Measurements from ENCODE around the gene NME9.
"Not testable (repeated sequence)": the region's sequence is repeated elsewhere in the genome, so short reads cannot be mapped to it uniquely, and the experiment has no call there.

The NME9 gene, protein sequence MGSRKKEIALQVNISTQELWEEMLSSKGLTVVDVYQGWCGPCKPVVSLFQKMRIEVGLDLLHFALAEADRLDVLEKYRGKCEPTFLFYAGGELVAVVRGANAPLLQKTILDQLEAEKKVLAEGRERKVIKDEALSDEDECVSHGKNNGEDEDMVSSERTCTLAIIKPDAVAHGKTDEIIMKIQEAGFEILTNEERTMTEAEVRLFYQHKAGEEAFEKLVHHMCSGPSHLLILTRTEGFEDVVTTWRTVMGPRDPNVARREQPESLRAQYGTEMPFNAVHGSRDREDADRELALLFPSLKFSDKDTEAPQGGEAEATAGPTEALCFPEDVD

DNA sequence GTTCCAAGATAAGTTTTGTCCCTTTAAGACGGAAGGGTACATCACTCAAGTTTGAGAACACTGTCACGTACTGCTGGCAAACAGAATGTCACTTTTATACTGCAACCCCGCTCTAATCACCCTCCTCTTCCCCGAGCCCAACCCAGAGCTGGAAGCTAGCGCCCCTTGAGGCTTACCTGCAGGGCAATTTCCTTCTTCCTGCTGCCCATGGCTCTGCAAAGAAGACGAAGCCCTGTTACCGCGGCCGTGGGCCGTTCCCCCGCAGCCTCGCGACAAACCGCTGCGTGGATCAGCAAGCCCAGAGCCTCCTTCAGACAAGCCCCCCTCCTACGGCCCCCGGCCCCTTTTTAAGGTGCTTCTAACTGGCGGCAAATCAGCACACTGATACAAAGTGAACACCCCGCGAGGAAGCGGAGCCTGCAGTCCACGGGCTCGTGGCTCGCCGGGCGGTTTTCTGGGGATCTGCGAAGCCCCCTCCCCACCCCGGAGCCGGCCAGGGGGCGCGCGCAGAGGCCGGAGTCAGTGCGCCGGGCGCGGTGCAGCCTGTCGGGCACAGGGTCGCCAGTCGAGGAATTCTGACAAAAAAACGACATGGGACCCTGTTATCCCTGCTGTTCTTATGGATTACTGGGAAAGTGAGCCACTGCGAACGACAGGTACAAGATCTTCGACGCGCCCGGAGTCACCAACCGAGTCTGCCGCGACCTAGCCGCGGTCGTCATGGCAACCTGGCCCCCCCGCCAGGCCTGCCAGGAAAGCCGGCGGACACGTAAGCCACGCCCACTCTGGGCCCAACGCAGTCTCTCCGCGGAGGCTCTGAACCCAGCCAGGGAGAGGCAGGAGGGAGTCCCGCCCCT is at the start of gene NME9:
Gene NME9, minus strand, starts transcription at position 725 of the 857 bp plus-strand sequence. Its CDS starts 516 bp downstream, at position 209.
- peak; percentile 98 for DNase-seq

DNA sequence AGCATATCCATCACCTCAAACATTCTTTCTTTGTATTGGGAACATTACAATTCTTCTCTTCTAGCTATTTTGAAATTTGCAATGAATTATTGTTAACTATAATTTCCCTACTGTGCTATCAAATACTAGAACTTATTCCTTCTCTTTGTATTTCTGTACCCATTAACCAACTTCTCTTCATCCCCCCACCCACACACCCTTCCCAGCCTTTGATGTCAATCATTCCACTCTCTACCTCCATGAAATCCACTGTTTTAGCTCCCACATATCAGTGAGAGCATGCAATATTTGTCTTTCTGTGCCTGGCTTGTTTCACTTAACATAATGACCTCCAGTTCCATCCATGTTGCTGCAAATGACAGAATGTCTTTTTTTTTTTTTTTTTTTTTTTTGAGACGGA is 49.3 kb upstream of the NME9 start:
- DNase-seq = no peak

DNA sequence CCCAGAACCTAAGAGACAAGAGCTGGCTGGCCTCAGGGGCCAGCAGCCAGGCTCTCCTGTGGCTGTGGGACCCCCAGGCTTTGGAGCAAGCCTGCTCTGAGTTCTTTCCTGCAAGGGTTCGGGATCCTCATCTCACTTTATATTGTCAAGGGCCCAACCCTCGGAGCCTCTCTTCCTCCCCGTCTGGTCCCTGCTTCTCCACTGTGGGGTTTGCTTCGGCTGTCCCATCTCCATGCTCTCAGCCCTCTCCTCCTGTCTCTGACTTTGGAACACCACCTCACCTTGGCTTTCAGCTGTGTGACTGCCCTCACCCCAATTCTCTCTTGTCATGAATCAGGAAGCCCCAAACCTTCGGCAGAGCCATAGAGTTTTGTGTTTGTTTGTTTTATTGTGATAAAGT is 48.7 kb upstream of the NME9 start:
- no peak for DNase-seq

DNA sequence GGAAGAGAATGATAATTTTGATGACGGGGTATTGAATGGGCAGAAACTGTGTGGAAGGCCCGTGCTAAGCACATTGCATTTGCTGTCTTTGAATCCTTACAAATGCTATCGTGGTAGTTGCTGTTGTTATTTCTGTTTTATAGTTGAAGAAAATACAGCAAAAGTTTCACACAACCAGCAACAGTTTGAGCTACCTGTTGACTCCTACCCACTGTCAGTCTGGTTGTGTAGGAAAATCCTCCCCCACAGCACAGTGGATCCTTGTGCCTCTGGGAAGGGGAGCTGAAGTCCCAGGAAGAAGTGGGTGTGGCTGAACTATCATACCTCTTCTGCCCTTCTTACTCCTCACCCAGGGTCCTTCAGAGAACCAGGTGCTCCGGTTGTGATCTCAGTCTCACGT is 48.2 kb upstream of the NME9 start:
- DNase-seq = no peak

DNA sequence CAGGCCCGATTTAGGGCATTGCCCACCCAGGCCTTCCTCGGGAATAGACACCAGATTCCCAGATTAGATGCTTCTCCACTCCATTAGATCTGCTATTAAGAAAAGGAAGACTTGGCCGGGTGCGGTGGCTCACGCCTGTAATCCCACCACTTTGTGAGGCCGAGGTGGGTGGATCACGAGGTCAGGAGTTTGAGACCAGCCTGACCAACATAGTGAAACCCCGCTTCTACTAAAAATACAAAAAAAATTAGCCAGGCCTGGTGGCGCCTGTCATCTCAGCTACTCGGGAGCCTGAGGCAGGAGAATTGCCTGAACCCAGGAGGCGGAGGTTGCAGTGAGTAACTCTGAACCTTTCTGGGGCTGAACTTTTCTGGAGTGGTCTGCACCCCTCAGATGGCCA is 47.6 kb upstream of the NME9 start:
- DNase-seq = not testable (repeated sequence)

DNA sequence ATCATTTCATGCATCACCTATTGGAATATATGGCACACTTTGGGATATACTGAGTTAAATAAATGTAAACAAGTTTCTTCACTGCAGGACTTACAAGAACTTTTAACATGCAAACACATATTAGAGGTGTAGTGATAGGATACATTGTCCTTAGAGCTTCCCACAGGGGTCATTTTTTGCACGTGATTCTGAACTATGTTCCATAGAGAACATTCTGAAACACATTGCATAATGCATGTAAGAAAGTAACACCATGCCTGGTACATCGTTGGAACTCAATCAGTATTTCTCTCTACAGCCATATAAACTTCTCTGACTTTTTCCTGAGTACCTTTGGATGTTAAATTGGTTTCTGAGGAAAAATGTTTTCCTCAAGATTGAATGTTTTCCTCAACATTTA is 47.0 kb upstream of the NME9 start:
- no peak for DNase-seq

DNA sequence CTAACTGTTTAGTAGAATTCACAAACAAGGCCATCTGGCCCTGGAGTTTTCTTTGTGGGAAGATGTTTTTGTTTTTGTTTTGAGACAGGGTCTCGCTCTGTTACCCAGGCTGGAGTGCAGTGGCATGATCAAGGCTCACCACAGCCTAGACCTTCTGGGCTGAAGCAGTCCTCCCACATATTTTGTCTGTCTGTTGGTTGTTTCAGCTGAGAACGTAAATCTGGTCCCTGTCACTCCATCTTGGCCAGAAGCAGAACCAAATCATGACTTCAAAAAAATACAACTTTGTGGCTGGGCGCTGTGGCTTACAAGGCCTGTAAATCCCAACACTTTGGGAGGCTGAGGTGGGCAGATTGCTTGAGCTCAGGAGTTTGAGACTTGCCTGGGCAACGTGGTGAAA is 45.8 kb upstream of the NME9 start:
- no peak for DNase-seq

DNA sequence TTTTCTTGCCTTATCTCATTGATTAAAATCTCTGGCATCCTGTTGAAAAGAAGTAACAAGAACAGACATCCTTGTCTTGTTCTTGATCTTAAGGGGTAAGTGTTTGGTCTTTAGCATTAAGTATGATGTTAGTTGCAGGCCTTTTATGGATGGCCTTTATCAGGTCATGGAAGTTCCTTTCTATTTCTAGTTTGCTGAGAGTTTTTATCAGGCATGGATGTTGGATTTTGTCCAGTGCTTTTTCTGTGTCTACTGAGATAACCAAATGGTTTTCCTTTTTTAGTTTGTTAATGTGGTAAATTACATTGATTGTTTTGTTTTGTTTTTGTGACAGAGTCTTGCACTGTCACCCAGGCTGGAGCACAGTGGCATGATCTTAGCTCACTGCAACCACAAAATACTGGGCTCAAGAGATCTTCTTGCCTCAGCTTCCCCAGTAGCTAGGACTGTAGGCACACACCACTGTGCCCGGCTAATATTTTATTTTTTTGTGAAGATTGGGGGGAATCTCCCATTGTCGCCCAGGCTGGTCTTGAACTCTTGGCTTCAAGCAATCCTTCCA is 45.0 kb upstream of the NME9 start:
- no peak for DNase-seq

DNA sequence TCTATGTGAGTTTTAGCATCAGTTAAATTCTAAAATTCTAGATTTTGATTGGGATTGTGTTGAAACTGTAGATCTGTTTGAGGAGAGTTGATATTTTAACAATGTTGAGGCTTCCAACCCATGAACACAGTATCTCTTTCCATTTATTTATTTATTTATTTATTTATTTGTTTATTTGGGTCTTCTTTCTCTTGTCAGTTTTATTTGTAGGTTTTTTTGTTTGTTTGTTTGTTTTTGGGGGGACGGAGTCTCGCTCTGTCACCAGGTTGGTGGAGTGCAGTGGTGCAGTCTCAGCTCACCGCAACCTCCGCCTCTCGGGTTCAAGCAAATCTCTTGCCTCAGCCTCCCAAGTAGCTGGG is 44.1 kb upstream of the NME9 start:
- DNase-seq = no peak

DNA sequence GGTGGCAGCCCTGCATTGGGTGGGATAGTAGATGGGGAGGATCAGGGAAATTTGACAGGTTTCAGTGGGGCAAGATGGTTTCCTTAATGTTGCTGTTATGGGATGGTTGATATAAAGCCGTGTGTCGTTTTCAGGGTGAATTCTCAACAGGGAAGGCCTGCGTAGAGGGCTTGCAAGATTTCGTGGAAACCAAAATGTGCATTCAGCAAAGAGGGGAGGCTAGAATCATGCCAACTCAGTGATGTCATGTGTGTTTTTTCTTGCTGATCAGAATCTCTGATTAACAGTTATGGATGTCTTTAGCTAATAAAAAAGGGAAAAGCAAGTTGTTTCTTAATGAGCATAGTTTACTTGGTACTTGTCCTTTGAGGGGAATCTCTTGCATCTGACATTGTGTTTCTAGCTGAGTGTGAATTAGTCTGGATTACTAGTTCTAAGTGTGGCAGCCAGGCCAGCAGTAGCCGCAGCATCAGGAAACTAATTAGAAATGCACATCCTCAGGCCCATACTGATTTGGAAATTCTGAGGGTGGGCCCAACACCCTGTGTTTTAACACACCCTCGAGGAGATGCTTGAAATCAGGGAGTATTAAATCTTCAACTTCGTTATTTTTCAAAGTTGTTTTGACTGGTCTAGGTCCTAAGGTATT is 43.6 kb upstream of the NME9 start:
- no peak for DNase-seq

DNA sequence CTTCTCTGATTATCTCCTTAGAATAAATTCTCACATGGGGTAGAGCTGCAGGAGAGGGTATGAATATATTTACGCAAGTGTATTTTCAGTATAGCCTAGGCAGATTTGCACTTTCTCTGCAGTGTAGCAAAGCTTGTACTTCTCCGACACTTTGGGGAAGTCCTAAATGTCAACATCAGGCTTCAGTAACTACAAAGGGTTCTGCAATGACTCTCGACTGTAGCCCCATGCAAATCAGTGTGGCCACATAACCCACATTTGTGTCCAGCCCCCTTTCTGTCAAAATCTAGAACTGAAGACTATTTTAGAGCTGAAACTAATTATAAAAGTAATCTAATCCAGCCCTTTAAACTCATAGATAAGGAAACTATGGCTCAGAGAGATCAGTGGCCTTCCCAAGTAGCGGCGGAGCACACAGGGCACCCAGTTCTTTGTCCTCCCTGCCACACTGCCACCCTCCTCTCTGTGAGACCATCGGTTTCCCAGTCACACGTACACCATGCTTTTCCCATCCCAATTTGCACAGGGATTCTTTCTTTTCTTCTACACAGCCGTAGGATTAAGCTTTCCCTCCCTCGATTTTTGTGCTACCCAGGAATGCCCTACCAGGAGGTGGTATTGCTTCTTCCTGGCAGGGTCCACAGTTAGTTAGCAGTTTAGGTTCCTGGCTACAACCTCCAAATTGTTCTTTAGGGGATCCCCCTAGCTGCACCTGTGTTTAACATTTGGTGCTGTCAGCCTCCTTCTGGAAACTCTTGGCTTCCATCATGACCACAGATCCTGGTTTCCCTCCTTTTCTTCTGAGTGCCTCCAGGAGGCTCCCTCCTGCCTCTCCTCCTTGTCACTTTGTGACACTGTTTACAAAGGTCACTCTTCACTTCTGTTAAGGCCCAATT is 41.7 kb upstream of the NME9 start:
- DNase-seq = no peak

DNA sequence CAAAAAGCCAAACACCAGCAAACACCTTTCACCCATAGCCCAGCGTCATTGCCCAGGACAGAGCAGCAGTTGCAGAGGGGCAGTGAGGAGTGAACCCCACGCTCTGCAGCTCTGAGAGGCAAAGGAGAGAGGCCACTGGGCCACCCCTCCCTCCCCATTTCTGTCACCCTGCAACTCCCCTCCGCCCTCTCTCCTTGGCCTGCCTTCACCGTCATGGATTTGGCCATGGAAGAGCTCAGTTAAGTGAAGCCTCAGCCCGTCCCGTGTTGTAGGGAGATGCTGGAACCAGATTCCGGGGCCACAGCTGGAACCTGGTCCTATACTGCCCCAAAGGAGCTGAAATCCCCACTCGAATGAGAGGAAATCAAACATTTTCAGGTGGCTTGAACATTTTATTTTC is 40.7 kb upstream of the NME9 start:
- DNase-seq = no peak

DNA sequence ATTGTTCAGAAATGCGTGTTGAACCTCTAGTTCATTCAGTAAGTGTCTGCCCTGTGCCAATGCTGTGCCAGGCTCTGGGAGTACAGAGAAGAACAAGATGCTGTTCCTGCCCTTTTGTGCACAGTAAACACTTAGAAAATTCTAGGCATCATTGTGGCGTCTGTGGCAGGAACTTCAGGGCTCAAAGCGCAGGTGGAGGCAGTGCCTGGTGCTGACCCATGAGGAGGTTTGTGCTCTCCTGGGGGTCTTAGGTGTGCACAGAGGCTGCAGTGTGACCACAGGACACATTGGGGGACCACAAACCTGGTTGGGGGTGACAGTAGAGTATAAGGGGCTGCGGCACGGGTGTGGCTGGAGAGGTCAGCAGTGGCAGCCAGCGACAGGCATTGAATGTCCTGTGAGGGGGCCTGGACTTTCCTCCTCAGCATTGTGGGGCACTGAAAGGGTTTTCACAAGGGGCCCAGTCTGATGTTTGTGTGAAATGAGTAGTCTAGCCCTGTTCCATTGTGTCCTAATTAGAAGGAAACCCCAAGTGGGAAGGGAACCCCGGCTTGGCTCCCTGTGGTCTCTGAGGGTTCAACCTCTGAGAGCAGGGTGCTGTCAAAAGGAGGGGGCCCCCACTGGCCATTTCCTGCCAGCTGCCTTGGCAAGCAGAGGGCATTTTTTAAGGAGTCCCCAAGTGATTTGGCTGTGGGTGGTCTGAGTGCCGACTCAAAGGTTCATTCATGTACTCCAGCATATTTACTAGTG is 39.7 kb upstream of the NME9 start:
- no peak for DNase-seq

DNA sequence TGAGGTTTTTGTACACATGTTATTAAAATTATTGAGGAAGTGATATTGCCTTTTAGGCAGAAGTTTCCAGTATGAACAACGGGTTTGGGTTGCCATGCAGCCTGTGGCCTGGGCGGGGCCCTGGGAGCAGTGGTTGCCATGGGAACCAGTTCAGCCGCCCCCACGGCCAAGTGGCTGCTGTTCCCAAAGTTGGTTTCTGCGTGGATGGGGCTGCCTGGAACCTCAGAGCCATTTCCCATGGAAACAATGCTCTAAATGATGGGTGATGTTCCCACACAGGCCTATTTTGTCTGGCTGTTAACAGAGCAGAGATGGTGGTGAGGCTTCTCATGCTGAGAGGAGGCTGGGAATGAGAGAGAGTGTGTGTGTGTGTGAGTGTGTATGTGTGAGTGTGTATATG is 38.3 kb upstream of the NME9 start:
- DNase-seq = no peak

DNA sequence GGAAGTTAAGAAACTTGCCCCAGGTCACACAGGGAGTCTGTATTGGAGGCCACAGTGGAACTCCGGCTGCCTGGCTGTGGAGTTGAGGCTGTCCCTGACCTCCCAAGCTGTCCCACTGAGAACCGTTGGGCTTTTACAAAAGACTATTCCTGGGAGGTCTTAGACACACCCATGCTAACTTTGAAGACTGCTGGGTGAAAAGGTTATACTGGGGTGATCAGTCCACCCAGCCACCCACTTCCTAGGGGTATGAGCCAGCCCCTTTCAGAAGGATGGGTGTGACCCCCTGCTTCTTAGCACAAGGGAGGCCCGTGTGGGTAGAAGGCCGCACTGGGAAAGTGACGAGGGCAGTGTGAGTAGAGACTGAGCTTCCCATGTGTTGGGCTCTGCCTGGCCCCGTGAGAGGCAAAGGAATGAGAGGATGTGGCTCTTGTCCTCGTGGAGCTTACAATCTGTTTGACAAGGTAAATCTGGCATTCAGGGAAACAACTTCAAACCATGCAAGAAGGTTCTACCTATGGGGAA is 37.7 kb upstream of the NME9 start:
- DNase-seq = no peak

DNA sequence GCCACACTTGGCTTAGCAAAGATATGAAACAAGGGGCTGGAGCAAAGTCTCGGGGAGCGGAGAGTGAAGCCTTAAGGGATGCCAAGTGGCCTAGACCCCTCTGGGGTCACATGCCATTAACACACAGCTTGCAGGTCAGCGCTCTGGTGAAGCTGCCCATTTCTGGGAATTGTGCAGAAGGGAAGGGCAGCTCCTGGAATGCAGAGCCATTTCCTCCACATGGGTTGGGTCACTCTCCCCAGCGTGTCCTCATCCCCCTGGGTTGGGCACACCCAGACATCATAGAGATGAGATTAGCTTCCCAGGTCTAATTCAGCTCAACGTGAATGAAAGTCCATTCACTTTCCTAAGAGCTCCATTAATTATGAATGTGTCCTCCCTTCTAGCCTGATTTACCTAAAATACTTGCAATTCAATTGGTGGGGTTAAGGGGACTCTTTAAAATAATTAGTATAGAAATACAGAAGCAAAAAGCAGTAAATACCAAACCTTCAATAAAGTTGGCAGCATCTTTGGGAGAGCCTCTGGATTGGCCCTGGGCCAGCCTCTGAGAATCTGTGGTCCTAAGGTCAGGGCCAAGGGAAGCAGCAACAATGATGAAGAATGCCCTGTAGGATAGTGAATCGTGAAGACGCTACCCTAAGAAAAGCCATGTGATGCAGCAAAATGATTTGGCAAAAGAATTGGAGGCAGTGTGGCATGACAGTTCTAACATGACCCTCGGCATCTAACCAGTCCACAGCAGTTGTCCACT is 36.5 kb upstream of the NME9 start:
- no peak for DNase-seq

DNA sequence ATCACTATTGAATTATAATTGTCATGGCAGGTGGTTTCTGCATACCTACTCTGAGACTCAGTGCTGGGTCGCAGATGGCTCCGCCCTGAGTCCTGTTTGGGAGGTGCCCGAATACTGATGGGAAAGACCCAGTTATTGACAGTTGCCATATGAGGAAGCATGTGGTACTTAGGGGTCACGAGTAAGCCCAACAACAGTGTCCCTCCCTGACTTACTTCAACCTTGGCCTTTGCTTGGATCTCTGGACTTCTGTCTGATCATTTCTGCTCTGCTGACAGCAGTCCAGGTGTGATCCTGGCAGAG is 35.6 kb upstream of the NME9 start:
- no peak for DNase-seq

DNA sequence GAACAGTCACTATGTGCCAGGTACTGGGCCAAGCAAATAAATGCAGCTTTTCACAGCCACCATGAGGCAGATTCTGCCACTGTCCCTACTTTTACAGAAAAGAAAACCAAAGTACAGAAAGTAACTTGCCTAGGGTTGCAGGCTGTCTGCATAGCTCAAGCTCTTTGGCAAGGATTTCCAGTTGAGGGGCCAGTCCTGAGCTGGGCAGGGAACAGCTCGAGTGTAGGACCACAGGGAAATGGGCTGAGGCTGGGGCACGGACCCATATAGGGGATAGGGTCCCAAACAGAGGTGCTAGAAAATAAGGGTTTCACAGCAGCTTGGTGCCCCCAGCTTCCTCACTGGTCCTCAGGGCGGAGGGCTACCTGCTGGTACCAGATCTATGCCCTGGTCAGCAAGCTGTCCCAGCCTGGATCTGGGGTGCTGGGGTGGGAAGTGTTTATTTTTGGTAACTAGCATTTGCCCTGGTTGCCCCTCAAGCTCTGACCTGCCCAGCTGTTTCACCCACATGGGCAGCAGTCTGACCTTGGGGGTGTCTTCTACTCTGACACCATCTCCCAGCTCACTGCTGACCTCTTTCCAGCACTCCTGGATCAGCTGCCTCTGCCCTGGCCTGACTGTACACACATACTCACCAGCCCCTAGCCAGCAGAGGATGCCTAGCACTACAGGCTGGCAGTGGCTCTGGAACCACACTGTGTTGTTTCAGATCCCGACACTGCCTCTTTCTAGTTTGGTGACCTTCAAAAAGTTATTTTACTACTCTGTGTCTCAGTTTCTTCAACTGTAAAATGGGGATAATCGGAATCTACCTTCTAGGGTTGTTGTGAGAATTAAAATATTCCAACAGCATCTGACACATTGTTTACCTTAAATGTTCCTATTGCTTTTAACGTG is 35.0 kb upstream of the NME9 start:
- no peak for DNase-seq

DNA sequence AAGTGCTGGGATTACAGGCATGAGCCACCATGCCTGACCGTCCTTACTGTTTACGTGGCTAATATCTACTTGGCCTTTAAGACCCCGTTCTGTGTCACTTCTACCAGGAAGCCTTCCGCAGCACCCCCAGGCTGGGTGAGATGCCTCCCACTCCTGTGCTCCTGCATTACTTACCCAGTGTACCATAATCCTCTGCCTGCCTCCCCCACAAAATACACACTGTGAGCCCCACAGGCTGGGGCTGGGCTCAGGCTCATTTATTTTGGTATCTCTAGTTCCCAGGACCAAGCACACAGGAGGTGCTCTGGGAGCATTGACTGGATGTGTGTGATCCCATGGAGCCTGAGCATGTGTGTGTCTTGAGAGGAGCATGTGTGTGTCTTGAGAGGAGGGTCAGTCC is 33.7 kb upstream of the NME9 start:
- no peak for DNase-seq

DNA sequence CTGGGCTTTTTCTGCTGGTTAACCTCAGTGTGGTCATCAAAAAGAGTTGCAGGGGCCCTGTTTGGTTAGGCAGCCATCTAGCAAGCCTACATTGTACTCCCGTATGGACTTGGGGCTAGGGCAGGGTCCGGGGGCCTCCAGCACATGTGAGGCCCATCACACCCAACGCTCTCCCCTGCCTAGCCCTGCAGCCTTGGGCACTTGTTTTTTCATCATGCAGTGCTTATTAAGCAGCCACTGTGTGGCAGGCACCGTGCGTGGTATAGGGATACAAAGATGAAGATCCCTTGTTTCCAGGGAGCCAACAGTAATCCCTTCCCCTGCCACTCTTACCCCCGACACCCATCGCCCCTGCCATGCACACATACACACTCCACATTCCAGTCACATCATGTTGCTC is 32.9 kb upstream of the NME9 start:
- DNase-seq = no peak

Measured in retina (tissue), 1 donor.